Measurements from ENCODE around the gene ACOX1. TPM values are rescaled to one million over a fixed set of nuclear protein-coding genes. Genes with fewer than 3 reads are reported as not detected.

Gene ACOX1
- total and polyA plus RNA-seq, 2 of the 13 experiments (the other 11 are each of a cell fraction or from before 2014, with no cell fraction given) = 86.4 to 120 TPM

DNA sequence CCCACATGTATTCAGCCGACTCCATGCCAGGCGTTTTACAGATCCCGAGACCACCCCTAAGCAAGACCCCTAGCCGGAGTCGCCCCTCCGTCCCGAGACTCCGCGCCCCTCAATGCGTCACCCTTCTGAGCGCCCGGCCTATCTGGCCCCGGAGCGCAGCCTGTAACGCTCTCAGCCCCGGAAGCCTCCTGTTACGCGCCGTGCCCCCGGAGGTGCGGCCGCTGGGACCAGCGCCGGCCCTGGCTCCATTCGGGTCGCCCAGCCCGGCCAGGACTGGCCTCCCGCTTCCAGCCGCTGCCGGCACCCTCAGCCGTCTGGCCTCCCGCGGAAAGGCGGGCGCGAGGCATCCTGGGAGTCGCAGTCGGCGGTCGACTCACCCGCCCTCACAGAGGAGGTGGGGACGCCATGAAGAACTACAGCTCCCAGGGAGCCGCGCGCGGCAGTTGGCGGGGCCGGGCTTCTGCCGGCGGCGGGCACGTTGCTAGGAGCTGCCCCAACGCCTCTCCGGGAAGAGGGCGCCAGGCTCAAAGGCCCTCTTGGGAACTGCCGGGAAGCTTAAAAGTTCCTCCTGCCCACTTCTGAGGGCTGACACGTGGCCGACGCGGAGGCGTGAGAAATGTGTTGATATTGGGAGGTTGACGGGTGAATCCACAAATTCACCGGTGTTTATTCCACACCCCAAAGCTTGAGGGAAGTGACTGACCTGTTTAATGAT lies 38.1 kb downstream of the ACOX1 start, which contains the start of gene FBF1 (continued):
- TF ChIP-seq, protein P1, sequence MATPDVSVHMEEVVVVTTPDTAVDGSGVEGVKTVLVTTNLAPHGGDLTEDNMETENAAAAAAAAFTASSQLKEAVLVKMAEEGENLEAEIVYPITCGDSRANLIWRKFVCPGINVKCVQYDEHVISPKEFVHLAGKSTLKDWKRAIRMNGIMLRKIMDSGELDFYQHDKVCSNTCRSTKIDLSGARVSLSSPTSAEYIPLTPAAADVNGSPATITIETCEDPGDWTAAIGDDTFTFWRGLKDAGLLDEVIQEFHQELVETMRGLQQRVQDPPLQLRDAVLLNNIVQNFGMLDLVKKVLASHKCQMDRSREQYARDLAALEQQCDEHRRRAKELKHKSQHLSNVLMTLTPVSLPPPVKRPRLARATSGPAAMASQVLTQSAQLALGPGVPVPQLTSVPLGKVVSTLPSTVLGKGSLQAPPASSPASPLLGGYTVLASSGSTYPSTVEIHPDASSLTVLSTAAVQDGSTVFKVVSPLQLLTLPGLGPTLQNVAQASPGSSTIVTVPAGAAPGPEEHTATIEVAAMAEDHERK (CRISPR knock-in tag; IDR thresholded peaks at IDR 0.05; ENCODE audit: low read depth) = peak; percentile 70; the same call in 1 of the 2 replicates
- TF ChIP-seq MED13 (CRISPR knock-in tag; IDR thresholded peaks at IDR 0.05) (no peak; the same call in 1 of the 2 replicates), KLF11 (CRISPR knock-in tag; IDR thresholded peaks at IDR 0.05) (peak; percentile 93), NPAS2 (CRISPR knock-in tag; IDR thresholded peaks at IDR 0.05; ENCODE audit: borderline replicate concordance) (no peak), ZNF724P (CRISPR knock-in tag; IDR thresholded peaks at IDR 0.05; ENCODE audit: borderline replicate concordance) (peak; percentile 88; the same call in 1 of the 2 replicates), MAFG (CRISPR knock-in tag; IDR thresholded peaks at IDR 0.05) (no peak), ZNF709 (CRISPR knock-in tag; IDR thresholded peaks at IDR 0.05) (peak; percentile 97; the same call in 1 of the 2 replicates), SSRP1 (CRISPR knock-in tag; IDR thresholded peaks at IDR 0.05) (peak; percentile 93), ZBTB21 (CRISPR knock-in tag; IDR thresholded peaks at IDR 0.05) (no peak; the same call in 1 of the 2 replicates), ARID2 (CRISPR knock-in tag; IDR thresholded peaks at IDR 0.05; ENCODE audit: borderline replicate concordance) (no peak), ZNF12 (CRISPR knock-in tag; IDR thresholded peaks at IDR 0.05) (no peak), MIXL1 (CRISPR knock-in tag; IDR thresholded peaks at IDR 0.05) (peak; percentile 67), FOXC1 (CRISPR knock-in tag; IDR thresholded peaks at IDR 0.05; ENCODE audit: borderline replicate concordance) (peak; percentile 95; the same call in 1 of the 2 replicates), SYNCRIP (IDR thresholded peaks at IDR 0.05; ENCODE audit: insufficient read depth, low read depth, low read length) (no peak), SRSF9 (IDR thresholded peaks at IDR 0.05; ENCODE audit: borderline replicate concordance, insufficient read depth, low read depth, low read length, poor library complexity, severe bottlenecking) (no peak), ZNF816 (CRISPR knock-in tag; IDR thresholded peaks at IDR 0.05; ENCODE audit: borderline replicate concordance) (no peak; the same call in 1 of the 2 replicates), SMAD9 (CRISPR knock-in tag; IDR thresholded peaks at IDR 0.05) (no peak), ZNF672 (CRISPR knock-in tag; IDR thresholded peaks at IDR 0.05) (no peak), YEATS4 (CRISPR knock-in tag; IDR thresholded peaks at IDR 0.05; ENCODE audit: borderline replicate concordance) (peak; percentile 65; the same call in 1 of the 2 replicates), HOXA9 (CRISPR knock-in tag; IDR thresholded peaks at IDR 0.05; ENCODE audit: borderline replicate concordance) (no peak)
- TF ChIP-seq, protein P2, sequence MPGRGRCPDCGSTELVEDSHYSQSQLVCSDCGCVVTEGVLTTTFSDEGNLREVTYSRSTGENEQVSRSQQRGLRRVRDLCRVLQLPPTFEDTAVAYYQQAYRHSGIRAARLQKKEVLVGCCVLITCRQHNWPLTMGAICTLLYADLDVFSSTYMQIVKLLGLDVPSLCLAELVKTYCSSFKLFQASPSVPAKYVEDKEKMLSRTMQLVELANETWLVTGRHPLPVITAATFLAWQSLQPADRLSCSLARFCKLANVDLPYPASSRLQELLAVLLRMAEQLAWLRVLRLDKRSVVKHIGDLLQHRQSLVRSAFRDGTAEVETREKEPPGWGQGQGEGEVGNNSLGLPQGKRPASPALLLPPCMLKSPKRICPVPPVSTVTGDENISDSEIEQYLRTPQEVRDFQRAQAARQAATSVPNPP (CRISPR knock-in tag; IDR thresholded peaks at IDR 0.05) = peak; percentile 91; the same call in 1 of the 2 replicates
- TF ChIP-seq, protein P3, sequence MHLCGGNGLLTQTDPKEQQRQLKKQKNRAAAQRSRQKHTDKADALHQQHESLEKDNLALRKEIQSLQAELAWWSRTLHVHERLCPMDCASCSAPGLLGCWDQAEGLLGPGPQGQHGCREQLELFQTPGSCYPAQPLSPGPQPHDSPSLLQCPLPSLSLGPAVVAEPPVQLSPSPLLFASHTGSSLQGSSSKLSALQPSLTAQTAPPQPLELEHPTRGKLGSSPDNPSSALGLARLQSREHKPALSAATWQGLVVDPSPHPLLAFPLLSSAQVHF (CRISPR knock-in tag; IDR thresholded peaks at IDR 0.05) = 0 out of 2 replicates have a peak, but pooled peaks have one; percentile 53
- TF ChIP-seq, protein P4, sequence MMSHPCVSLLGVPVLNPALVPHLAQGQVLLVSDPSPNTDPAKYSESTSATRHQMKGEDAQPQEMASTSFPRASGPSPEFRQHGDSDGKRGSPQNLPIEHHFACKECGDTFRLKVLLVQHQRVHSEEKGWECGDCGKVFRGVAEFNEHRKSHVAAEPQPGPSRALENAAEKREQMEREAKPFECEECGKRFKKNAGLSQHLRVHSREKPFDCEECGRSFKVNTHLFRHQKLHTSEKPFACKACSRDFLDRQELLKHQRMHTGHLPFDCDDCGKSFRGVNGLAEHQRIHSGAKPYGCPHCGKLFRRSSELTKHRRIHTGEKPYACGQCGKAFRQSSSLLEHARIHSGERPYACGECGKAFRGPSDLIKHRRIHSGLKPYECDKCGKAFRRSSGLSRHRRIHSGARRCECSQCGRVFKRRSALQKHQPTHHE (CRISPR knock-in tag; IDR thresholded peaks at IDR 0.05; ENCODE audit: borderline replicate concordance) = peak; percentile 94; the same call in 1 of the 2 replicates
- TF ChIP-seq, protein P5, sequence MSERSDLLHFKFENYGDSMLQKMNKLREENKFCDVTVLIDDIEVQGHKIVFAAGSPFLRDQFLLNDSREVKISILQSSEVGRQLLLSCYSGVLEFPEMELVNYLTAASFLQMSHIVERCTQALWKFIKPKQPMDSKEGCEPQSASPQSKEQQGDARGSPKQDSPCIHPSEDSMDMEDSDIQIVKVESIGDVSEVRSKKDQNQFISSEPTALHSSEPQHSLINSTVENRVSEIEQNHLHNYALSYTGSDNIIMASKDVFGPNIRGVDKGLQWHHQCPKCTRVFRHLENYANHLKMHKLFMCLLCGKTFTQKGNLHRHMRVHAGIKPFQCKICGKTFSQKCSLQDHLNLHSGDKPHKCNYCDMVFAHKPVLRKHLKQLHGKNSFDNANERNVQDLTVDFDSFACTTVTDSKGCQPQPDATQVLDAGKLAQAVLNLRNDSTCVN (CRISPR knock-in tag; IDR thresholded peaks at IDR 0.05; ENCODE audit: borderline replicate concordance) = peak; percentile 91
